AG04450 (cell line): ENCODE results near the gene PXK. TPM values are rescaled to one million over a fixed set of nuclear protein-coding genes. Genes with fewer than 3 reads are reported as not detected.

Experiments used
- CTCF ChIA-PET: fragments of 300-600, 350-600 bp; formaldehyde crosslinking; extraction: SDS; loops from one replicate; lab custom pipeline; 2022; ENCODE audit warnings: antibody characterized with exemption, inconsistent platforms; lab: Charles Lee
- POLR2A ChIA-PET: fragments of 350-600 bp; formaldehyde crosslinking; extraction: SDS; loops from one replicate; lab custom pipeline; 2021; ENCODE audit warnings: antibody characterized with exemption, inconsistent platforms; lab: Yijun Ruan, JAX
- DNase-seq: peaks from one replicate; pipeline ENCODE4 v3.0.0-alpha.2; 2011; ENCODE audit warnings: low read depth, low spot score
- H3K27ac ChIP-seq: one replicate; pipeline ENCODE4 v1.5.1; 2012; ENCODE audit warnings: low read depth, low read length, control low read depth
- H3K27me3 ChIP-seq: one replicate; pipeline ENCODE4 v1.6.0; 2012; ENCODE audit warnings: low read length; ENCODE audit not compliant: control insufficient read depth, insufficient read depth
- H3K4me3 ChIP-seq: 2 replicates; pipeline ENCODE4 v1.5.1; 2011; ENCODE audit warnings: mild to moderate bottlenecking, low read depth, low read length, control low read depth
- H3K9me3 ChIP-seq: 2 replicates; pipeline ENCODE4 v1.5.1; 2012; ENCODE audit warnings: low read length; ENCODE audit not compliant: control insufficient read depth, insufficient read depth
- polyA plus RNA-seq: library from polyadenylated mRNA; depleted of rRNA; stranded (reverse); fragments of >200 nt; gene quantifications from 2 replicates; pipeline ENCODE4 v1.2.3, GENCODE V29; 2011
- TF ChIP-seq, protein P1 (sequence below): IDR thresholded peaks from 2 replicates; pipeline ENCODE4 v1.5.1; 2011; ENCODE audit warnings: low read depth, low read length, control low read depth, inconsistent platforms

Gene PXK
- polyA plus RNA-seq, 1 experiment: 70.3 TPM

DNA sequence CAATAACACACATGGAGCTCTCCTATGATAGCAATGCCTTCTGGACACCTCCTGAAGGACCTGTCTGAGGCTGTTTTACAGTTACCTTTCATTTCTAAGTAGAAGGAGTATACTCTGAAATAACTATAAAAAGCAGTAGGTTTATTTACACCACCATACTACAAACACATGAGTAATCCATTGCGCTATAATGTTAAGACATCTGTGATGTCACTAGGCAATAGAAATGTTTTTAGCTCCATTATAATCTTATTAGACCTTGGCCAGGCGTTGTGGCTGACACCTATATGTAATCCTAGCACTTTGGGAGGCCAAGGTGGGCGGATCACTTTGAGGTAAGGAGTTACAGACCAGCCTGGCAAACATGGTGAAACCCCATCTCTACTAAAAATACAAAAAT lies 24.7 kb downstream of the PXK start:
- H3K27ac ChIP-seq: no peak overlapping the region
- no peaks in the 10 kb centered on the region for H3K9me3 ChIP-seq
- no peak overlapping the region for H3K4me3 ChIP-seq
- H3K27me3 ChIP-seq: no peaks in the 10 kb centered on the region
- ChIA-PET POLR2A (no interaction called here), CTCF (no interaction called here)
- TF ChIP-seq, protein P1, sequence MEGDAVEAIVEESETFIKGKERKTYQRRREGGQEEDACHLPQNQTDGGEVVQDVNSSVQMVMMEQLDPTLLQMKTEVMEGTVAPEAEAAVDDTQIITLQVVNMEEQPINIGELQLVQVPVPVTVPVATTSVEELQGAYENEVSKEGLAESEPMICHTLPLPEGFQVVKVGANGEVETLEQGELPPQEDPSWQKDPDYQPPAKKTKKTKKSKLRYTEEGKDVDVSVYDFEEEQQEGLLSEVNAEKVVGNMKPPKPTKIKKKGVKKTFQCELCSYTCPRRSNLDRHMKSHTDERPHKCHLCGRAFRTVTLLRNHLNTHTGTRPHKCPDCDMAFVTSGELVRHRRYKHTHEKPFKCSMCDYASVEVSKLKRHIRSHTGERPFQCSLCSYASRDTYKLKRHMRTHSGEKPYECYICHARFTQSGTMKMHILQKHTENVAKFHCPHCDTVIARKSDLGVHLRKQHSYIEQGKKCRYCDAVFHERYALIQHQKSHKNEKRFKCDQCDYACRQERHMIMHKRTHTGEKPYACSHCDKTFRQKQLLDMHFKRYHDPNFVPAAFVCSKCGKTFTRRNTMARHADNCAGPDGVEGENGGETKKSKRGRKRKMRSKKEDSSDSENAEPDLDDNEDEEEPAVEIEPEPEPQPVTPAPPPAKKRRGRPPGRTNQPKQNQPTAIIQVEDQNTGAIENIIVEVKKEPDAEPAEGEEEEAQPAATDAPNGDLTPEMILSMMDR: no peak
- no peak for DNase-seq

DNA sequence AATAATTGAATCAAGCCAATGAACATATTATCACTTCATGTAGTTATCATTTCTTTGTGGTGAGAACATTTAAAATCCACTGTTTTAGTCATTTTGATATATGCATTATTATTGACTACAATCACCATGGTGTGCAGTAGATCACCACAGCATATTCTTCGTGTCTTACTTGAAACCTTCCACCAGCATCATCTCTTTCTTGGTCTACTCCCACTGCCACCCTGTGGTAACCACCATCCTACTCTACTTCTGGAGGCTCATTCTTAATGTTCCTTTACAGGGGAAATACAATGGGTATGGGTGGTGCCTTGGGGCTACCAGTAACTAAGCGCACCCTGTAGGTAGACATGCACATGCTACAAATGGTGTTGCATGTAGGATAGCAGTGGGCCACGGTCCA lies 25.4 kb downstream of the PXK start:
- H3K4me3 ChIP-seq: no peak overlapping the region
- CTCF ChIA-PET: no interaction called here
- no peak for DNase-seq
- POLR2A ChIA-PET: no interaction called here
- H3K27me3 ChIP-seq: no peaks in the 10 kb centered on the region
- TF ChIP-seq, protein P1: no peak
- H3K9me3 ChIP-seq: no peaks in the 10 kb centered on the region
- peak overlapping the region; percentile 57 for H3K27ac ChIP-seq

DNA sequence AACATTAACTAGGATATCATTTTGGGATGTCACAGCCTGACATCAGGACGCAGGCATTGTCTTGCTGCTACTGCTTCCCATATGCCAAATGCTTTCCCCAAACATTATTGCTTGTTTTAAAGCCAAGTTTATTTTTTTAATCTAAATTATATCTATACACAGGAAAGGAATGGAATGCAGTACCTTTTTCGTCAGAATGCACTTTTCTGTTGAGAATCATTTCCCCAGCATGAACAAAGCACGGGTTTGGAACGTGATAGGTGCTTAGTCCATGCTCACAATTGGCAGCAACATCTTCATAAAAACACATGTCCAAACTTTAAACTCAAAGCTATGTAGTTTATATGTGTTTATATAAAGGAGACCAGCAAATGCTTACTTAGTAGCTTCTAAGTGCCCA lies 26.1 kb downstream of the PXK start:
- no peaks in the 10 kb centered on the region for H3K9me3 ChIP-seq
- H3K27ac ChIP-seq: peak overlapping the region; percentile 57
- POLR2A ChIA-PET: interaction anchor here (0.8 to 1.0 kb wide), 2 partner anchors 24 to 29 kb away, joined by 4 read pairs; no protein-coding TSS in a partner anchor
- H3K27me3 ChIP-seq: no peaks in the 10 kb centered on the region
- H3K4me3 ChIP-seq: no peak overlapping the region
- CTCF ChIA-PET: interaction anchor here (1.3 kb wide), 1 partner anchor 8 kb away, joined by 4 read pairs; no protein-coding TSS in a partner anchor
- TF ChIP-seq, protein P1: no peak
- no peak for DNase-seq

DNA sequence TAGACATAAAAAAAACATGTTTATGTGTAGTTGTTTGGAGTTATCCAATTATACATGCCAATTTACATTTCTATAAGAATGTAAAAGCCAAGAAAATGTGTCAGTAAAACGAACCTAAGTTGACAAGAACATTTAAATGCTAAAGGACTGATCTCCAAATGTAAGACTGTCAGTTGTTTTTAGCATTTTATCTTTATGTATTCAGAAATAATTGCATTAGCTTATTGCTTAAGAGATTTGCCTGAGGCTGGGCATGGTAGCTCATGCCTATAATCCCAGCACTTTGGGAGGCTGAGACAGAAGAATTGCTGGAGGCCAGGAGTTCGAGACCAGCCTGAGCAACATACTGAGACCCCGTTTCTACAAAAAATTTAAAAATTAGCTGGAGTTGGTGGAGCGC lies 26.9 kb downstream of the PXK start:
- Histone ChIP-seq H3K27me3 (no peaks in the 10 kb centered on the region), H3K27ac (no peak overlapping the region), H3K4me3 (no peak overlapping the region), H3K9me3 (no peaks in the 10 kb centered on the region)
- CTCF ChIA-PET: interaction anchor here (1.3 kb wide), 1 partner anchor 9 kb away, joined by 4 read pairs; no protein-coding TSS in a partner anchor
- POLR2A ChIA-PET: interaction anchor here (0.8 to 1.0 kb wide), 2 partner anchors 25 to 29 kb away, joined by 4 read pairs; no protein-coding TSS in a partner anchor
- TF ChIP-seq, protein P1: no peak
- DNase-seq: no peak

DNA sequence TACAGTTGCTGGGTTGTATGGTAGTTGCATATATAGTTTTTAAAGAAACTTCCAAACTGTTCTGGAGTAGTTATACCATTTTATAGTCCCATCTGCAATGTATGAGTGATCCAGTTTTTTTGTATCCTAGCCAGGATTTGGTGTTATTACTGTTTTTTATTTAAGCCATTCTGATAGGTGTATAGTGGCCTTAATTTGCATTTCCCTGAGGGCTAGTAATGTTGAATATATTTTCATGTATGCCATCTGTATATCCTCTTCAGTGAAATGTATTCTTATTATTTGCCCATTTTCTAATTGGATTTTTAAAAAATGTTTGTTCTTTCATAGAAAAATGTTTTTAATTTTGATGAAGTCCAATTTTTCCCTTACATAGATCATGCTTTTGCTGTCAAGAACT lies 29.2 kb downstream of the PXK start:
- TF ChIP-seq, protein P1: no peak
- Histone ChIP-seq H3K27me3 (no peaks in the 10 kb centered on the region), H3K4me3 (no peak overlapping the region), H3K27ac (no peak overlapping the region), H3K9me3 (no peaks in the 10 kb centered on the region)
- POLR2A ChIA-PET: no interaction called here
- CTCF ChIA-PET: interaction anchor here (1.3 kb wide), 1 partner anchor 206 kb away, joined by 3 read pairs; no protein-coding TSS in a partner anchor
- no peak for DNase-seq
